Measurements from ENCODE around the gene MOCOS. TPM values are rescaled to one million over a fixed set of nuclear protein-coding genes. Genes with fewer than 3 reads are reported as not detected.
A peak's percentile ranks its signal among the peaks of the same experiment; 100 is the strongest.

Gene MOCOS
- total RNA-seq, 2 experiments from 2014 or later: 0.13 to 0.18 TPM

GRCh38 chr18:36143391-36143790 lies 43.9 kb upstream of the MOCOS start:
- Mint-ChIP-seq H3K27ac (no peak overlapping the region), H3K9me3 (no peaks in the 10 kb centered on the region), H3K36me3 (ENCODE audit: low read depth) (peaks cover 50% of the 10 kb centered on the region), H3K4me1 (ENCODE audit: low read depth) (peaks cover 5% of the 10 kb centered on the region), H3K27me3 (no peaks in the 10 kb centered on the region), H3K4me3 (no peak overlapping the region)
- ChIA-PET CTCF (interaction anchor here (1.2 kb wide), 1 partner anchor 48 kb away, joined by 5 read pairs; no protein-coding TSS in a partner anchor), POLR2A (no interaction called here)
- ATAC-seq: no peak
- no peak for TF ChIP-seq CTCF (IDR thresholded peaks at IDR 0.05)
- intact Hi-C loops (cut with micrococcal nuclease): no loop called here
- no peak for DNase-seq

- DNase-seq (no peak), ATAC-seq (no peak)
- H3K27ac Mint-ChIP-seq: peak overlapping the region; percentile 37
- ChIA-PET POLR2A (interaction anchor here (1.2 to 2.0 kb wide), 2 partner anchors 16 to 20 kb away, joined by 5 to 7 read pairs; partner anchors contain the start of genes ELP2 and SLC39A6), CTCF (no interaction called here)
- H3K36me3 Mint-ChIP-seq (ENCODE audit: low read depth): peaks cover 51% of the 10 kb centered on the region
- H3K9me3 Mint-ChIP-seq: no peaks in the 10 kb centered on the region
- no peak overlapping the region for H3K4me3 Mint-ChIP-seq
- H3K4me1 Mint-ChIP-seq (ENCODE audit: low read depth): peaks cover 2% of the 10 kb centered on the region
- H3K27me3 Mint-ChIP-seq: no peaks in the 10 kb centered on the region
- intact Hi-C loops (cut with micrococcal nuclease): no loop called here
- TF ChIP-seq CTCF (IDR thresholded peaks at IDR 0.05): no peak
Measured at GRCh38 chr18:36149514-36150289, 37.6 kb upstream of the MOCOS start.

- ChIA-PET POLR2A (interaction anchor here (0.7 kb wide), 1 partner anchor 24 kb away, joined by 3 read pairs; the partner anchor contains the start of gene SLC39A6), CTCF (no interaction called here)
- Mint-ChIP-seq H3K36me3 (ENCODE audit: low read depth) (peaks cover 51% of the 10 kb centered on the region), H3K9me3 (no peaks in the 10 kb centered on the region), H3K4me1 (ENCODE audit: low read depth) (peaks cover 7% of the 10 kb centered on the region), H3K27ac (no peak overlapping the region), H3K27me3 (no peaks in the 10 kb centered on the region), H3K4me3 (no peak overlapping the region)
- DNase-seq (no peak), ATAC-seq (no peak)
- TF ChIP-seq CTCF (IDR thresholded peaks at IDR 0.05): no peak
- intact Hi-C loops (cut with micrococcal nuclease): no loop called here
Measured at GRCh38 chr18:36152781-36153180, 34.5 kb upstream of the MOCOS start.

GRCh38 chr18:36153203-36153602 lies 34.1 kb upstream of the MOCOS start:
- CTCF ChIA-PET: no interaction called here
- no peak overlapping the region for H3K27ac Mint-ChIP-seq
- intact Hi-C loops (cut with micrococcal nuclease): no loop called here
- no peaks in the 10 kb centered on the region for H3K27me3 Mint-ChIP-seq
- H3K9me3 Mint-ChIP-seq: no peaks in the 10 kb centered on the region
- TF ChIP-seq CTCF (IDR thresholded peaks at IDR 0.05): no peak
- H3K4me3 Mint-ChIP-seq: no peak overlapping the region
- peaks cover 7% of the 10 kb centered on the region for H3K4me1 Mint-ChIP-seq (ENCODE audit: low read depth)
- POLR2A ChIA-PET: interaction anchor here (0.7 kb wide), 1 partner anchor 25 kb away, joined by 3 read pairs; the partner anchor contains the start of gene SLC39A6
- DNase-seq (no peak), ATAC-seq (no peak)
- H3K36me3 Mint-ChIP-seq (ENCODE audit: low read depth): peaks cover 51% of the 10 kb centered on the region

GRCh38 chr18:36153771-36154170 lies 33.5 kb upstream of the MOCOS start:
- H3K36me3 Mint-ChIP-seq (ENCODE audit: low read depth): peaks cover 52% of the 10 kb centered on the region
- H3K27ac Mint-ChIP-seq: no peak overlapping the region
- POLR2A ChIA-PET: no interaction called here
- H3K27me3 Mint-ChIP-seq: no peaks in the 10 kb centered on the region
- DNase-seq: no peak
- no peak overlapping the region for H3K4me3 Mint-ChIP-seq
- no peaks in the 10 kb centered on the region for H3K9me3 Mint-ChIP-seq
- intact Hi-C loops (cut with micrococcal nuclease): no loop called here
- CTCF ChIA-PET: no interaction called here
- H3K4me1 Mint-ChIP-seq (ENCODE audit: low read depth): peaks cover 10% of the 10 kb centered on the region
- no peak for TF ChIP-seq CTCF (IDR thresholded peaks at IDR 0.05)
- no peak for ATAC-seq

Measured in activated CD8-positive, alpha-beta T cell treated with anti-CD3 and anti-CD28 coated beads for 36 hours (primary cell).